K562 (cell line): ENCODE data around the gene CDC14B. TPM values are rescaled to one million over a fixed set of nuclear protein-coding genes. Genes with fewer than 3 reads are reported as not detected.
A peak's percentile ranks its signal among the peaks of the same experiment; 100 is the strongest.

Experiments used
- C11orf30 ChIP-seq: fragments of 450-650 bp; IDR thresholded peaks from 2 replicates; pipeline ENCODE4 v1.6.1; 2016; ENCODE audit warnings: low read depth, mild to moderate bottlenecking
- CCNT2 ChIP-seq: IDR thresholded peaks from 2 replicates; pipeline ENCODE4 v1.6.1; 2011; ENCODE audit warnings: borderline replicate concordance, low read depth, mild to moderate bottlenecking, moderate library complexity, mixed read lengths, low read length; ENCODE audit not compliant: insufficient read length; ENCODE audit errors: extremely low read depth
- CREM ChIP-seq: IDR thresholded peaks from 2 replicates; pipeline ENCODE4 v1.6.1; 2014; ENCODE audit warnings: antibody characterized with exemption, low read depth
- CXXC5 ChIP-seq: fragments of 250-450 bp; sonication (Bioruptor Pico); IDR thresholded peaks from 2 replicates; pipeline ENCODE4 v1.8.0; 2022; ENCODE audit warnings: inconsistent platforms, mild to moderate bottlenecking, moderate library complexity
- DPF2 ChIP-seq: fragments of 450-650 bp; IDR thresholded peaks from 2 replicates; pipeline ENCODE4 v1.6.1; 2016
- ELF1 ChIP-seq: fragments of 200-800 bp; sonication (Bioruptor generic); IDR thresholded peaks from 2 replicates; pipeline ENCODE4 v1.6.1; 2016; ENCODE audit warnings: missing genetic modification characterization, missing compliant biosample characterization
- ETS1 ChIP-seq: conservative IDR thresholded peaks from 2 replicates; pipeline ENCODE4 v1.6.1; 2011; ENCODE audit warnings: low read depth, mild to moderate bottlenecking, low read length; ENCODE audit not compliant: control insufficient read depth
- FOXA1 ChIP-seq: fragments of 450-650 bp; IDR thresholded peaks from 2 replicates; pipeline ENCODE4 v1.6.1; 2016; ENCODE audit warnings: mild to moderate bottlenecking, borderline replicate concordance
- HNRNPLL ChIP-seq: fragments of 200-400 bp; formaldehyde crosslinking; IDR thresholded peaks from 2 replicates; pipeline ENCODE4 v1.6.1; 2017; ENCODE audit warnings: low read length, low read depth, mild to moderate bottlenecking; ENCODE audit not compliant: poor library complexity, severe bottlenecking
- IRF1 ChIP-seq: sonication (generic); formaldehyde crosslinking; IDR thresholded peaks from 2 replicates; pipeline ENCODE4 v1.8.0; 2022; ENCODE audit warnings: missing genetic modification reagents, mild to moderate bottlenecking, borderline replicate concordance
- MTA3 ChIP-seq: fragments of 450-650 bp; formaldehyde crosslinking; IDR thresholded peaks from 2 replicates; pipeline ENCODE4 v1.6.1; 2017; ENCODE audit warnings: mild to moderate bottlenecking, borderline replicate concordance
- RAD21 ChIP-seq, 2 experiments: fragments of 250-450 bp in 1 of 2; fragments of 450-650 bp in 1 of 2; sonication (Bioruptor Pico) in 1 of 2; formaldehyde crosslinking in 1 of 2; IDR thresholded peaks in 1 of 2; conservative IDR thresholded peaks in 1 of 2; 2 replicates each; pipeline versions ENCODE4 v1.4.0 to v1.8.0; 2020 to 2022; ENCODE audit warnings: mild to moderate bottlenecking in 2 of 2, moderate library complexity in 1 of 2
- RBBP5 ChIP-seq: fragments of 200-600 bp; sonication (generic); IDR thresholded peaks from 2 replicates; pipeline ENCODE4 v1.6.1; 2012; ENCODE audit warnings: borderline replicate concordance, mild to moderate bottlenecking, low read length, control low read depth, inconsistent platforms; ENCODE audit not compliant: insufficient read depth, poor library complexity, severe bottlenecking
- SIN3B ChIP-seq: fragments of 450-650 bp; IDR thresholded peaks from 2 replicates; pipeline ENCODE4 v1.6.1; 2017; ENCODE audit warnings: low read depth, mild to moderate bottlenecking, moderate library complexity
- TAF1 ChIP-seq: IDR thresholded peaks from 2 replicates; pipeline ENCODE4 v1.6.1; 2011; ENCODE audit warnings: mild to moderate bottlenecking, low read length, moderate library complexity; ENCODE audit not compliant: insufficient read depth, control insufficient read depth, severe bottlenecking; ENCODE audit errors: extremely low read depth
- TARDBP ChIP-seq: fragments of 450-650 bp; IDR thresholded peaks from 2 replicates; pipeline ENCODE4 v1.6.1; 2016
- TGIF2 ChIP-seq: sonication (generic); formaldehyde crosslinking; IDR thresholded peaks from 2 replicates; pipeline ENCODE4 v1.8.1; 2022; ENCODE audit warnings: mild to moderate bottlenecking, missing genetic modification reagents, moderate library complexity
- U2AF1 ChIP-seq: fragments of 200-400 bp; formaldehyde crosslinking; optimal IDR thresholded peaks from 2 replicates; pipeline ENCODE3; 2017; ENCODE audit warnings: mild to moderate bottlenecking, low read depth, low read length, moderate library complexity
- ZBTB7A ChIP-seq: IDR thresholded peaks from 2 replicates; pipeline ENCODE4 v1.6.1; 2011; ENCODE audit warnings: low read depth, mild to moderate bottlenecking, low read length, moderate library complexity, borderline replicate concordance; ENCODE audit not compliant: control insufficient read depth
- ZFX ChIP-seq: sonication (generic); formaldehyde crosslinking; IDR thresholded peaks from 2 replicates; pipeline ENCODE4 v1.8.0; 2022; ENCODE audit warnings: mild to moderate bottlenecking, missing genetic modification reagents, moderate library complexity
- ZNF431 ChIP-seq: sonication (generic); formaldehyde crosslinking; IDR thresholded peaks from 2 replicates; pipeline ENCODE4 v1.8.0; 2022; ENCODE audit warnings: mild to moderate bottlenecking, missing genetic modification reagents
- ZNF512 ChIP-seq: IDR thresholded peaks from 2 replicates; pipeline ENCODE4 v1.6.1; 2016; ENCODE audit warnings: missing genetic modification characterization, missing compliant biosample characterization
- polyA plus RNA-seq, 8 experiments: library from polyadenylated mRNA; depleted of rRNA in 4 of 8; stranded (reverse) in 5 of 8; unstranded in 3 of 8; fragments of >200 nt; fragmentation: Nextera tagmentation in 2 of 8; fragmentation: Illumina TruSeq in 1 of 8; extraction: Ambion mirVana in 2 of 8; extraction: Trizol in 1 of 8; gene quantifications; 2 replicates each; pipeline versions ENCODE4 v1.2.1 to v1.2.3, GENCODE V29; 2011 to 2014; ENCODE audit warnings: inconsistent platforms in 1 of 8, missing spikeins in 1 of 8
- total RNA-seq, 7 experiments: library from RNA; depleted of rRNA in 6 of 7; stranded (reverse); fragments of >200 nt in 6 of 7; fragmentation: Illumina TruSeq in 2 of 7; extraction: Trizol in 2 of 7; gene quantifications; 2 replicates each; pipeline versions ENCODE4 v1.2.1 to v1.2.3, GENCODE V29; 2011 to 2021; ENCODE audit warnings: low replicate concordance in 1 of 7

CDC14B gene
- total and polyA plus RNA-seq, 9 of the 15 experiments (the other 6 are each of a cell fraction or from before 2014, with no cell fraction given) = 1.4 to 6.0 (median 3.8) TPM

GRCh38 chr9:96654450-96655197 is 35.0 kb upstream of the CDC14B start (continued):
- no peak for TF ChIP-seq ZNF512 (tag)
- TF ChIP-seq U2AF1 = peak; percentile 30
- 0 out of 2 replicates have a peak, but pooled peaks have one; percentile 37 for TF ChIP-seq TGIF2 (CRISPR knock-in tag)
- TF ChIP-seq TAF1 = peak; percentile 47
- TF ChIP-seq CREM = peak; percentile 87
- peak; percentile 52 for TF ChIP-seq CCNT2
- peak in 1 of 2 experiments; percentile 47; a peak in 2 of 4 replicates for TF ChIP-seq RAD21 (CRISPR knock-in tag; conservative IDR thresholded peaks at IDR 0.05 in 1 of 2, IDR thresholded peaks at IDR 0.05 in 1 of 2)
- TF ChIP-seq SIN3B = peak; percentile 76
- TF ChIP-seq HNRNPLL = peak; percentile 15
- no peak for TF ChIP-seq DPF2
- peak; percentile 41; the same call in 1 of the 2 replicates for TF ChIP-seq ZBTB7A
- TF ChIP-seq RBBP5 = peak; percentile 63
- peak; percentile 51; the same call in 1 of the 2 replicates for TF ChIP-seq ETS1
- TF ChIP-seq MTA3 = peak; percentile 71; the same call in 1 of the 2 replicates
- no peak for TF ChIP-seq IRF1
- TF ChIP-seq TARDBP = peak; percentile 73; the same call in 1 of the 2 replicates
- peak; percentile 77 for TF ChIP-seq CXXC5
- no peak for TF ChIP-seq C11orf30
- no peak for TF ChIP-seq FOXA1
- peak; percentile 86 for TF ChIP-seq ZFX (CRISPR knock-in tag)
- peak; percentile 58; the same call in 1 of the 2 replicates for TF ChIP-seq ELF1 (tag)
- no peak for TF ChIP-seq ZNF431 (CRISPR knock-in tag)
